Measurements from ENCODE around the gene HEMGN. TPM values are rescaled to one million over a fixed set of nuclear protein-coding genes. Genes with fewer than 3 reads are reported as not detected.

The HEMGN gene
- polyA plus RNA-seq, 3 donors: 0.18 TPM; not detected in 2

DNA sequence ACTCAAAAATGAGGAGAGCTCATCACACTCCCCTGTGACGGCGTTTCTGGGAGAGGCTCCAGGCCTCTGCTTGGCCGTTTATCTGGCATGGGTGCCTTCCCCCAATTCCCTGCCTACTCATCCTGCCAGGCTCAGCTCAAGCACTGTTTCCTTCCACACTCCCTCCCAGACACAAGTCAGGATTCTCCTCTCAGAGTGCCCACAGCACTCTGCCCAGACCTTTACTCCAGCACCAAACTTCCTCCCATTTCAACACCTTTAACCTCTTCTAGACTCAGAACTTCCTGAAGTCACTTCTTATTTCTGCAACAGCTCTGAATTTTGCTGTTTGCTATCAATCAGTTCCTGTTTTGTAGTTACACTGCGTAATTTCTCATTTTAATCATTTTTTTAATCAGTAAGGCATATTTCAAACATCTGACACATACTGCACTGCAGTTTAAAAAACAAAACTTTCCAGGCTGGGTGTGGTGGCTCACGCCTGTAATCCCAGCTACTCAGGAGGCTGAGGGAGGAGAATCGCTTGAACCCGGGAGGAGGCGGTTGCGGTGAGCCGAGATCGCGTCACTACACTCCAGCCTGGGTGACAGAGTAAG is 31.6 kb downstream of the HEMGN start:
- Histone ChIP-seq H3K36me3 (replicated peaks in 1 of 2; ENCODE audit: control insufficient read depth in 1 of 2, insufficient read depth in 2 of 2, low read length in 2 of 2) (peaks cover 21 to 40% of the 10 kb centered on the region in 2 donors), H4K20me1 (ENCODE audit: insufficient read depth, low read length) (peaks cover 4% of the 10 kb centered on the region), H3K4me1 (ENCODE audit: control insufficient read depth in 1 of 2, insufficient read depth in 2 of 2, low read length in 2 of 2) (peaks cover 53 to 64% of the 10 kb centered on the region in 2 donors), H3K9ac (ENCODE audit: insufficient read depth, low read length, poor library complexity, severe bottlenecking) (peak overlapping the region; percentile 75), H3K79me2 (ENCODE audit: insufficient read depth, low read length) (peaks cover 52% of the 10 kb centered on the region), H3K4me3 (replicated peaks in 1 of 3; ENCODE audit: low read depth in 2 of 3, low read length in 3 of 3) (peak overlapping the region; percentile 1 to 56 (median 24)), H3K4me2 (replicated peaks; ENCODE audit: extremely low read depth, low read length, poor library complexity, severe bottlenecking) (peak overlapping the region; percentile 65), H2AFZ (ENCODE audit: insufficient read depth, low read depth, low read length, poor library complexity, severe bottlenecking) (peak overlapping the region; percentile 63), H3K9me3 (replicated peaks in 1 of 2; ENCODE audit: control insufficient read depth in 1 of 2, insufficient read depth in 1 of 2, low read length in 2 of 2) (no peaks in the 10 kb centered on the region), H3K27ac (ENCODE audit: low read depth in 1 of 2, low read length in 2 of 2) (peak overlapping the region; percentile 87 to 95), H3K27me3 (ENCODE audit: control insufficient read depth in 2 of 2, insufficient read depth in 2 of 2, low read length in 2 of 2) (no peaks in the 10 kb centered on the region)
- H3K4me3 Mint-ChIP-seq: peak overlapping the region; percentile 74 to 83
- peak; percentile 79 to 94 (median 88) for DNase-seq
- TF ChIP-seq, protein P1, sequence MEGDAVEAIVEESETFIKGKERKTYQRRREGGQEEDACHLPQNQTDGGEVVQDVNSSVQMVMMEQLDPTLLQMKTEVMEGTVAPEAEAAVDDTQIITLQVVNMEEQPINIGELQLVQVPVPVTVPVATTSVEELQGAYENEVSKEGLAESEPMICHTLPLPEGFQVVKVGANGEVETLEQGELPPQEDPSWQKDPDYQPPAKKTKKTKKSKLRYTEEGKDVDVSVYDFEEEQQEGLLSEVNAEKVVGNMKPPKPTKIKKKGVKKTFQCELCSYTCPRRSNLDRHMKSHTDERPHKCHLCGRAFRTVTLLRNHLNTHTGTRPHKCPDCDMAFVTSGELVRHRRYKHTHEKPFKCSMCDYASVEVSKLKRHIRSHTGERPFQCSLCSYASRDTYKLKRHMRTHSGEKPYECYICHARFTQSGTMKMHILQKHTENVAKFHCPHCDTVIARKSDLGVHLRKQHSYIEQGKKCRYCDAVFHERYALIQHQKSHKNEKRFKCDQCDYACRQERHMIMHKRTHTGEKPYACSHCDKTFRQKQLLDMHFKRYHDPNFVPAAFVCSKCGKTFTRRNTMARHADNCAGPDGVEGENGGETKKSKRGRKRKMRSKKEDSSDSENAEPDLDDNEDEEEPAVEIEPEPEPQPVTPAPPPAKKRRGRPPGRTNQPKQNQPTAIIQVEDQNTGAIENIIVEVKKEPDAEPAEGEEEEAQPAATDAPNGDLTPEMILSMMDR (IDR thresholded peaks at IDR 0.05): no peak
- H3K36me3 Mint-ChIP-seq: peaks cover 37 to 62% of the 10 kb centered on the region in 2 donors
- H3K27ac Mint-ChIP-seq: peak overlapping the region; percentile 95 to 99 (median 98)
- no peaks in the 10 kb centered on the region for H3K9me3 Mint-ChIP-seq
- intact Hi-C loops (cut with micrococcal nuclease): loop anchor here in 1 of 2 donors (2.0 to 10.0 kb wide), 4 partner anchors 16 to 346 kb away; partner anchors contain the start of gene TRMO
- H3K27me3 Mint-ChIP-seq (ENCODE audit: low read depth in 3 of 3): peaks cover 0 to 4% (median 0%) of the 10 kb centered on the region in 3 donors
- peaks cover 54% of the 10 kb centered on the region for H3K4me1 Mint-ChIP-seq
- WGBS (ENCODE audit: insufficient coverage): 3% methylated on average over 3 of the region's 12 CpGs

DNA sequence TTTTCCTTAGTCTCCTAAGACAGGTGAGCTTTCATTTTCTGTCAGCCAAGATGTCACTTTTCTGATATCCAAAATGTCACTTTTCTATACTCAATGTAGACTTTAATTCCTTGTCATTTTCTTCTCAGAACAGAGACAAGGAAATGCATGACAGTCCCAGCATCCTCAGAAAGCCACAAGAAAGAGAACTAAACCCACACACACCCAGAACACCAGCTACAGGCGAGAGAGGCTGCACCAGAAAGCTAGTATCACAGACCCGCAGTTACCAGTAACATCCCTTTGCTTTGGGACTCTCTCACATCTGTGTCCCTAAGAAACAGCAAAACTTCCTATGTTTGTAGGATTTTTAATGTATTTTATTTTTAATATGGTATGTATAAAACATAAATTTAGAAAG is 32.7 kb downstream of the HEMGN start:
- Histone ChIP-seq H3K27ac (ENCODE audit: low read depth in 1 of 2, low read length in 2 of 2) (peak overlapping the region in 1 of 2 donors; percentile 95), H3K4me2 (replicated peaks; ENCODE audit: extremely low read depth, low read length, poor library complexity, severe bottlenecking) (peak overlapping the region; percentile 65), H3K79me2 (ENCODE audit: insufficient read depth, low read length) (peaks cover 62% of the 10 kb centered on the region), H3K36me3 (replicated peaks in 1 of 2; ENCODE audit: control insufficient read depth in 1 of 2, insufficient read depth in 2 of 2, low read length in 2 of 2) (peaks cover 10 to 33% of the 10 kb centered on the region in 2 donors), H4K20me1 (ENCODE audit: insufficient read depth, low read length) (peaks cover 12% of the 10 kb centered on the region), H3K4me3 (replicated peaks in 1 of 3; ENCODE audit: low read depth in 2 of 3, low read length in 3 of 3) (peak overlapping the region in 1 of 3 experiments; percentile 56), H3K9me3 (replicated peaks in 1 of 2; ENCODE audit: control insufficient read depth in 1 of 2, insufficient read depth in 1 of 2, low read length in 2 of 2) (no peaks in the 10 kb centered on the region), H3K9ac (ENCODE audit: insufficient read depth, low read length, poor library complexity, severe bottlenecking) (no peak overlapping the region), H3K4me1 (ENCODE audit: control insufficient read depth in 1 of 2, insufficient read depth in 2 of 2, low read length in 2 of 2) (peaks cover 53 to 64% of the 10 kb centered on the region in 2 donors), H3K27me3 (ENCODE audit: control insufficient read depth in 2 of 2, insufficient read depth in 2 of 2, low read length in 2 of 2) (no peaks in the 10 kb centered on the region), H2AFZ (ENCODE audit: insufficient read depth, low read depth, low read length, poor library complexity, severe bottlenecking) (no peak overlapping the region)
- H3K9me3 Mint-ChIP-seq: no peaks in the 10 kb centered on the region
- intact Hi-C loops (cut with micrococcal nuclease): loop anchor here in 1 of 2 donors (5.0 to 10.0 kb wide), 3 partner anchors 190 to 347 kb away; no protein-coding TSS in a partner anchor
- H3K4me3 Mint-ChIP-seq: peak overlapping the region in 1 of 2 donors; percentile 48
- peaks cover 34 to 55% of the 10 kb centered on the region in 2 donors for H3K36me3 Mint-ChIP-seq
- H3K27me3 Mint-ChIP-seq (ENCODE audit: low read depth in 3 of 3): peaks cover 0 to 4% (median 0%) of the 10 kb centered on the region in 3 donors
- TF ChIP-seq, protein P1 (IDR thresholded peaks at IDR 0.05): no peak
- H3K27ac Mint-ChIP-seq: peak overlapping the region; percentile 83 to 99 (median 92)
- peak in 2 of 3 donors; percentile 30 to 34 for DNase-seq
- WGBS (ENCODE audit: insufficient coverage): no CpG with 5 or more reads among the region's 2 CpGs
- H3K4me1 Mint-ChIP-seq: peaks cover 57% of the 10 kb centered on the region

Measured in CD14-positive monocyte (primary cell).